Measurements from ENCODE around the gene KIF7.
A peak's percentile ranks its signal among the peaks of the same experiment; 100 is the strongest.

The KIF7 gene

GRCh38 chr15:89668171-89668570 is 12.9 kb upstream of the KIF7 start:
- Histone ChIP-seq H3K36me3 (no peaks in the 10 kb centered on the region), H3K9me3 (ENCODE audit: severe bottlenecking) (no peaks in the 10 kb centered on the region), H3K27me3 (ENCODE audit: insufficient read depth, low read depth, severe bottlenecking) (peaks cover 3% of the 10 kb centered on the region), H3K4me3 (ENCODE audit: low read depth, low read length) (no peak overlapping the region), H3K27ac (no peak overlapping the region)
- no peak for DNase-seq
- TF ChIP-seq CTCF (IDR thresholded peaks at IDR 0.05; ENCODE audit: low read depth, low read length) = no peak

GRCh38 chr15:89667706-89667960 is 12.4 kb upstream of the KIF7 start:
- Histone ChIP-seq H3K36me3 (no peaks in the 10 kb centered on the region), H3K9me3 (ENCODE audit: severe bottlenecking) (no peaks in the 10 kb centered on the region), H3K27ac (no peak overlapping the region), H3K4me3 (ENCODE audit: low read depth, low read length) (no peak overlapping the region), H3K27me3 (ENCODE audit: insufficient read depth, low read depth, severe bottlenecking) (peaks cover 3% of the 10 kb centered on the region)
- DNase-seq = no peak
- no peak for TF ChIP-seq CTCF (IDR thresholded peaks at IDR 0.05; ENCODE audit: low read depth, low read length)

GRCh38 chr15:89666858-89667705 is 11.8 kb upstream of the KIF7 start:
- Histone ChIP-seq H3K4me3 (ENCODE audit: low read depth, low read length) (no peak overlapping the region), H3K27ac (no peak overlapping the region), H3K9me3 (ENCODE audit: severe bottlenecking) (no peaks in the 10 kb centered on the region), H3K27me3 (ENCODE audit: insufficient read depth, low read depth, severe bottlenecking) (peaks cover 3% of the 10 kb centered on the region), H3K36me3 (no peaks in the 10 kb centered on the region)
- TF ChIP-seq CTCF (IDR thresholded peaks at IDR 0.05; ENCODE audit: low read depth, low read length) = no peak
- DNase-seq = no peak

GRCh38 chr15:89666184-89666857 is 11.1 kb upstream of the KIF7 start:
- Histone ChIP-seq H3K9me3 (ENCODE audit: severe bottlenecking) (no peaks in the 10 kb centered on the region), H3K4me3 (ENCODE audit: low read depth, low read length) (peak overlapping the region; percentile 42; the same call in 1 of the 2 replicates), H3K27ac (0 out of 2 replicates have a peak overlapping the region, but pooled peaks have one; percentile 26), H3K36me3 (no peaks in the 10 kb centered on the region), H3K27me3 (ENCODE audit: insufficient read depth, low read depth, severe bottlenecking) (peaks cover 3% of the 10 kb centered on the region)
- no peak for DNase-seq
- TF ChIP-seq CTCF (IDR thresholded peaks at IDR 0.05; ENCODE audit: low read depth, low read length) = no peak

- H3K27ac ChIP-seq = 0 out of 2 replicates have a peak overlapping the region, but pooled peaks have one; percentile 26
- H3K9me3 ChIP-seq (ENCODE audit: severe bottlenecking) = no peaks in the 10 kb centered on the region
- peaks cover 3% of the 10 kb centered on the region for H3K27me3 ChIP-seq (ENCODE audit: insufficient read depth, low read depth, severe bottlenecking)
- no peaks in the 10 kb centered on the region for H3K36me3 ChIP-seq
- TF ChIP-seq CTCF (IDR thresholded peaks at IDR 0.05; ENCODE audit: low read depth, low read length) = no peak
- DNase-seq = peak; percentile 56
- H3K4me3 ChIP-seq (ENCODE audit: low read depth, low read length) = peak overlapping the region; percentile 42
Measured at GRCh38 chr15:89665449-89666181, 10.3 kb upstream of the KIF7 start.
